HG03139 (cell line): ENCODE results near the gene GPR176.
"Not testable (repeated sequence)": the region's sequence is repeated elsewhere in the genome, so short reads cannot be mapped to it uniquely, and the experiment has no call there.

Experiments used
- ATAC-seq: cut with Tn5 transposase; IDR thresholded peaks from one replicate; pipeline ENCODE4 v1.9.1; 2021; ENCODE audit not compliant: unreplicated experiment

The GPR176 gene

DNA sequence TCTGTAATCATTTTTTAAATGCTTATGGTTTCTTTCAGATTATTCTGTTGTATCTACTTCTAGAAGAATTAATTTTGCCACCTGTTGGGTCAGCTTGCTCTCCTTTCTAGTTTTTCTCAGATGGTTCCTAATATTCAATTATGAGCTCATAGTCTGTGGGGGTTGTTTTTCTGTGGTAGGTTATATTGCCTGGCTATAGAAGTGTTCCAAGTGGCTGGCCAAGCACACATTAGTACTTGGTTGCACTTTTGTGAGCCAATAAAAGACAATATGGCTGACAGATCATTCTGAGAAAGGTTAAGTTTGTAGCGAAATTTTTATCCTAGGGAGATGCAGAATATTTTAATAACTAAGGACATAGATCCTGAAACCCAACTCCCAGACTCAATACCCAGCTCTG, 105.6 kb downstream of the GPR176 start:
- ATAC-seq: no peak

DNA sequence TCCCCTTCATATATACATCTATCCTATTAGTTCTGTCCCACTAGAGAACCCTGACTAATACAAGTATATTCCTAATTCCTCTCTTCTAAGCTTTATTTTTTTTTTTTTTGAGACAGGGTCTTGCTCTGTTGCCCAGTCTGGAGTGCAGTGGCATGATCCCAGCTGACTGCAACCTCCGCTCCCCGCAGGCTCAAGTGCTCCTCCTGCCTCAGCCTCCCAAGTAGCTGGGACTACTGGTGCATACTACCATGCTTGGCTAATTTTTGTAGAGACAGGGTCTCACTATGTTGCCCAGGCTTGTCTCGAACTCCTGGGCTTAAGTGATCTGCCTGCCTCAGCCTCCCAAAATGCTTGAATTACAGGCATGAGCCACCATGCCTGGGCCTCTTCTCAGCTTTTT, 107.4 kb downstream of the GPR176 start:
- not testable (repeated sequence) for ATAC-seq

DNA sequence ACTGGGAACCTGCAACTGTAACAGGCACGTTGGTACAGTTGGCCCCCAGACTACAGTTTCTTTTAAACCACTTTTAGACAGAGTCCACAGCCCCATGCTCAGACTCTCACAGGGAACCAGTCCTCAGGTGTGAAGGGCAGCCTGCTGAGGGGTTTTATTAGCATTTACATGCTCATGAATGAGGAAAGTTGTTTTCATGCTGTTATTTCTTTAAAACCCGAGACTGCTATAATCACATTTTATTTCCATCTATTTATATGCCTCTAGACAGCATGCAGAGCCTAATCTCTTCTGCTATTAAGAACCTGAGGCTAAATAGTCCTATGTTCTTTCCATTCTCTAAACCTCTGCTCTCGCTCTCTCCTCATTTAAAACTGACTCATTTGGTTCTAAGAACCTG, 111.2 kb downstream of the GPR176 start:
- no peak for ATAC-seq

DNA sequence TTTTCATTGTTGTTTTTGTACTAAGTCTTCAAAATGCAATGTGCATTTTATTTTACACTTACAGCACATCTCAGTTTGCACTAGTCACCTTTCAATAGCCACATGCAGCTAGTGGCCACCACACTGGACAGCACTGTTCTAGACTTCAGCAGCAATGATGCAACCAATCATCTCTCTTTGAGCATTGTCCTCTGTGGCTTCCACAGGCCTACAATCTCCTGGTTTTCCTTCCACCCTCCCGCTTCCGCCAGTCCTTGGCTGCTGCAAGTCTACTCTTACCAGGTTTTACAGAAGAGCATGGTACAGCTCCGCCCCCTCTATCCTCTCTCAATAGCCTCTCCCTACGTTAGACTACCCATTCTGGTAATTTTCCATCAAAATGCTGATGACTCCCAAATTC, 112.3 kb downstream of the GPR176 start:
- ATAC-seq: no peak

DNA sequence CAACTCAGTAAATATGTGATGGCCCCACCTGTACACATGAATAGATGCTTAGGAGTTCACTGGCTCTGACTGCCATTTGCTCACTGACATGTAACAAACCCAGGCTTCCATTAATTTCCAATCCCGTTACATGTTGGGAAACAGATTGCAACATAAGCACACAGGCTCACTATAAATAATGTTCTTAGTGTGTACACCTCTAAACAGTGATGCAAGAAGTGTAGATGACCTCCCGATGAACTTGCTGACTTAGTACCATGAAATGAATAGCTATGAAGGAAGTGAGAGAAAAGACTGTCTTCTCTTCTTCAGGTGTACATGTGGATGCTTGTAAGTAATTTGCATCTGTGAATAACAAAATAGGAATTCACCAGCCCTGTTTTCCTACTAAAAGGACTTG, 116.0 kb downstream of the GPR176 start:
- ATAC-seq: no peak

DNA sequence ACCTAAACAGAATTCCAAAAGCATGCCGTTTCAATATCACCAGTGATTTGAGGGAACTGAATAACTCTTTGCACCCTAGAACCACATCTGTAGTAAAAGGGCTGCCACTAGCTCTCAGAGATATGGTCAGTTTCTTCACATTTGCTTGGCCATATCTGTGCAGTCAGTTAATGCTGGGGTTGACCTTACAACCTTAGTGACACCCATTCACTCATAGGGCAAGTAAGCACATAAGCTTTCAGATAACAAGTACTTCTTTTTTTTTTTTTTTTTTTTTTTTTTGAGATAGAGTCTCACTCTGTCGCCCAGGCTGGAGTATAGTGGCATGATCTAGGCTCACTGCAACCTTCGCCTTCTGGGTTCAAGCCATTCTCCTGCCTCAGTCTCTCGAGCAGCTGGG, 117.0 kb downstream of the GPR176 start:
- ATAC-seq: no peak

DNA sequence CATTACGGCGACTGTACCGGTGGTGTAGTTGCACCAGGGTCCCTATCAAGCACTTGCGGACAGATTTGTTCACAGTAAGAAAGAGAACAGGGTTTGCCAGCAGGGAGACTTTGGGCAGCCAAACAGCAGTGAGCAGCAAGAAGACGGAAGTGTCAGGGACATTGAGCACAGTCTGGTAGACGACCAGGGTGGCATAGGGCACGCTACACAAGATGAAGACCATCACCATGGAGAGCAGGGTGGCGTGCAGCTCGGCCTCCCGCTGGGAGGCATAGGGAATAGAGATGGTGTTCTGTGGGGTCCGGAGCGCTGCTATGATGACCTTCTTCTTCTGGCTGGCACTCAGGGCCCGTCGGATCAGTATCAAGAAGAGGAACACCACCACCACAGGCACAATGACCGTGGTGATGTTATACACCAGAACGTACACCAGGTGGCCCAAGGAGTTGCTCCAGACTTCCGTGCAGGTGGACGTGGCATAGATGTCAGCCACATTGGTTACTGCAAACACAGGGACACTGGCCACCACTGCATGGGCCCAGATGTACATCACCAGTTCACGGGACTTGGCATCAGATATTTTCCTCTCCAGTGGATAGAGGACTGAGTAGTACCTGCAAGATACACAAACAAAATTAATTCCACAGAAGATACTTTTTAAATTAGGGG, 118.3 kb downstream of the GPR176 start:
- no peak for ATAC-seq

DNA sequence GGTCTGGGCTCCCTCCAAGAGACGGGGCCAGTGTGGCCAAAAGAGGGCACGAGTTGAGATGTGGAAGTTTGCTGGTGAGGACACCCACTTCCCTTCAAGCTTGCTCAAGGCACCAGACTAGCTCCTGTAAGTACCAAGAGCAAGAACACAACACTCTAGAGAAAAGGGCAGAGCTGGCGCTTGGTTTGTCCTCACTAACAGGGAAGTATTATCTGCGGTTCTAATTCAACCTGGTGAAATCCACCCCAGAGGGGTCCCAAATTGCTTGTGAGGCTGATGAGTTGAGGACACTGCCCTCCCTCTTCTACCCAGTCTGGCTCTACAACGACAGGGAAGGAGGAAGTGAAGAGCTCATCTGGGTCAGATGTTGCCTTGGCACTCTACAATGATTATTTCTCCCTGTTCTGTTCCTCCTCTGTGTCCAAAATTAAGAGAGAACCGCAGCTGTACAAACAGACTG, 120.5 kb downstream of the GPR176 start:
- no peak for ATAC-seq

DNA sequence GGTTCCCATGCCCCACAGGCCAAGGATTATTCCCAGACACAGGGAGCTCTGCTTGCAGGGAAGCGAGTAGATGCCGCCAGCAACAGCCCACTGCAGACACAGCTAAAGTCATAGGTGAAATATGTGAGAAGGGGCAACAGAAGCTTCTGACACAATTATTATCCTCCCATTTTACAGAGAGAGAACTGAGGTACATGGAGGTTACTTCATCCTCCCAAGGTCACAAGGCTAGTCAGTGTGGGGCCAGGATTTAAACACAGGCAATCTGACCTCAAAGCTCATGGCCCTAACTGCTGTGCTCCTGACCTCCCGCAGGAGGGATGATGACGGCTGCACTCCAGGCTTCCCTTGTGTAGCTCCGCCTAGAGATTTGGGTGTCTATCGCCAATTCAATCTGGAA, 121.7 kb downstream of the GPR176 start:
- ATAC-seq: no peak

DNA sequence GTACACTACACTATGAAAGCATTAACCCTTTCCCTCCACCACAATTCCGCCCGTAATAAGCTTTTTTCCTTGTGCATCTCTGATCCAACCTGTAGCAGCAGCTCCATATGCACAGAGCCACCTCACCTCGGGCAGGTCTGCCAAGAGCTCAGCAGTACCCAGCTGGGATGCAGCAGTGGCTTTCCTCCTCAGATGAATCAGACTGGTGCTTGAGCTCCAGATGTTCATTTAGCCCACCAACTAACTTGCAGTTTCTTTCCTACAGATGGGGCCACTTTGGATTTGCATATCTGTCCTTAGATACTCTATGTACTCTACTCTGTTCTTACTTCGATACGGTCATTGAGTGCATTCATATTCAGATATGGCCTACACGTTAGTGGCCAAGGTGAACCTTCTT, 122.7 kb downstream of the GPR176 start:
- no peak for ATAC-seq

DNA sequence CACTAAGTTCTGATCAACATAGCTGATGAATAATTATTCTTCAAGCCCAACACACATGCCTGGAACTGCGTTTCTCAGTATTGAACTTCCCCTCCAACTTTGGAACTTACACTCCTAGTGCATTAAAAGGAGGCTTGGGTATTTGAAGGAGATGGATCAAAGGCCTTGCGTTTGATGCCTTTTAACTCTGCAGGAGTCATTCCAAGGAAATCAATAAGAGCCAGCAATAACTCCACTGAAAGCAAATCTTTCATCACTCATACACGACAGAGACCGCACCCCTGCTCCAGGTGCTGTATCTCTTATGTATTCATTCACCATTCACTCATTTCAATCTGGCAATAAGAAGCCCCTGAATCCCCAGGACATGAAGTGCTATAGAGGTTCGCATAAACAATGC, 123.5 kb downstream of the GPR176 start:
- no peak for ATAC-seq

DNA sequence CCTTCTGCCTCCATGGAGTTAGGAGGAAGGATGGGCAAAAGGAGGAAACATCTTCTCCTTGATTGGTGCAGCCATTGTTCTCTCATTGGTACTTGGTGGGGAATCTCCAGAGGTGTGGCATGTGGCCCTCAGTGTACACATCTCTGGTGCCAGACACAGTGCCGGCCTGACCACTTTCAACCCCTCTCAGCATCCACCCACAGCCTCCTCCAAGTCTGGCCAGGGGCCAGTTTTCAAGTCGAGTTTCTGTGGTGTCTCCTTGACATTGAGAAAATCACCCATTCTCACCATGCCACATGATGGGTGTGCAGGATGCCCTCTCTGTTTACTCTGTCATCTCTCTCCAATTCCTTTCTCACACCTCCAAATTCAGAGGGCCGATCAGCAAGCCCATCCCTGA, 124.6 kb downstream of the GPR176 start:
- no peak for ATAC-seq

DNA sequence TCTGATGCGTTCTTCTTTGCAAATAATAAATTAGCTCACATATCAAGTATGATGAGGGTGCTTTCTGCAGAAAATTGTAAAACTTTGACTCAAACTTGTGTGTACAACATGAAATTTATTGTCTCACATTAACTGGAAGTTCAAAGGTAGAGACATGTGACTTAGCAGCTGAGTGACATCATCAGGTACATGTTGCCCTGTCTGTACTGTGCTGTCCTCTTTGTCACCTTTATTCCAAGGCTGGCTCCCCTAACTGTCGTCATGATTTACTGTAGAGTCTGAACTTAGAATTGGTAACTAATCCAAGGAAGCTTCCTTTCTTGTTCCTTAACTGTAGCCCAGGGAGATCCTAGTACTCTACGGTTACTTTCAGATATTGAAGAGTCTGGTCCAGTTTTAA, 125.1 kb downstream of the GPR176 start:
- no peak for ATAC-seq

DNA sequence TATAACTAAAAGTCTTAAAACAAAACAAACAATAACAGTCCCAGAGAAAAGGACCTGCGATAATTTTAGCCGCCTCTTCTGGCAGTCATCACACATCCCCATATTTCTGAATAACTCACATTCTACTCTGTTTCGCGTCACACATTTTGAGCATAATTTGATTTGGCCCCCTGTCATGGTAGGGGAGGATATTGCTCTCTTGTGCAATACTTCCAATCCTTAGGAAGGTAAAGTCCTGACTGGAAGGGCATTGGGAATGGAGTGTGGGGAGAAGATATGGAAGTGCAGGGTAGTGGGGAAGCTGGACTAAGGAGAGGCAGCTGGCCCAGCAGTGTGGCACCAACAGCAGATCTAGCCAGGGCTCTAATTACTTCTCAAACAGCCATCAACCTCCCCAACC, 126.1 kb downstream of the GPR176 start:
- no peak for ATAC-seq

DNA sequence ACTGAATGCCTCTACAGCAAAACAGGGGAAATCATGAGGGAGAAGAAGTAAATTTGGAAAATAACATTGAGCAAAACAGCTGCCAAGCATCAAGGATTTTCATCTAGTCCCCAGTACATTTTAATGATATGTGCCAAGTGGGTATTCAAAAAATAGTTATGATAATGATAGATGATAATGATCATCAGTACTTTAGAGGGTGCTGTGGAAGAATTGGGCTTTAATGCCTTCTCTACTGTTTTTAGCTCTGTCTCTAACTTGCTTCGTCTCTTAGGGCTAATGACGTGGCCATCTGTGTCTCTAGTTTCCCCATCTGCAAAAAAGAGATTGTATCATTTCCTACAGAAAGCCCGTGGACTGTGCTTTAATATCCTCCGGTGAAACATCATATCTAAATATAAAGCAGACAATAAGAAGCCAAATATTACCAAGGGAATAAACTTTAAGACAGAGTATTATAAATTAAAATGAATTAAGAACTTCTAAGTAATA, 127.2 kb downstream of the GPR176 start:
- no peak for ATAC-seq

DNA sequence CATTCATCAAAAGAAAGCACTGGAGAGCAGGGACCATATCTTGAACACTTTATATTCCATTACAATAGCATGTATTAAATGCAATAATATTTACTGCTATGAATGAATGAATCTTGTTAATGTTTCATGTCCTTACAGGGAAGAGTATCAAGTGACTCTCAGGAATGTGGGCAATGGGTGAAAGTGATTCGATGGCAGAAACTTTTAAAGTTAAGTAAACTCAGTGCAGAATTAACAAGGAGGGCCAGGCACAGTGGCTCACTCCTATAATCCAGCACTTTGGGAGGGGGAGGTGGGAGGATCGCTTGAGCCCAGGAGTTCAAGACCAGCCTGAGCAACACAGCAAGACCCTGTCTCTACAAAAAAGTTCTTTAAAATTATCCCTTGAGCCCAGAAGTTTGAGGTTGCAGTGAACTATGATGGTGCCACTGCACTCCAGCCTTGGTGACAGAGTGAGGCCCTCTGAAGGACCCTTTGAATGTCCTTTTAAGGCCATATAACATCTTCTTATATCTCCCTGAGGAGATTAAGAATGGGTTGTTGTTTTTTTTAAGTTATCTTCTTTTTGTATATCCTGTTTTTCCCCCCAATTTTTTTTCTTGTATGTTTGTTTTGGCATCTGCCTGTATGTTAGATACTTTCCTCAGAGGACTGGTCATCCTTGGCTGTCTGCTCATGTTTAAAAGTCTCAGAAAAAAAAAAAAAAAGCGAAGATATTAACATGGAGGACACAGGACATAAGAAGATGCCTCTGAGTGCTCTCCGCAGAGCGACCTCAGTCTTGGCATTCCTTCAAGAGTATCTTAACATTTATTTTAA, 127.8 kb downstream of the GPR176 start:
- ATAC-seq: no peak

DNA sequence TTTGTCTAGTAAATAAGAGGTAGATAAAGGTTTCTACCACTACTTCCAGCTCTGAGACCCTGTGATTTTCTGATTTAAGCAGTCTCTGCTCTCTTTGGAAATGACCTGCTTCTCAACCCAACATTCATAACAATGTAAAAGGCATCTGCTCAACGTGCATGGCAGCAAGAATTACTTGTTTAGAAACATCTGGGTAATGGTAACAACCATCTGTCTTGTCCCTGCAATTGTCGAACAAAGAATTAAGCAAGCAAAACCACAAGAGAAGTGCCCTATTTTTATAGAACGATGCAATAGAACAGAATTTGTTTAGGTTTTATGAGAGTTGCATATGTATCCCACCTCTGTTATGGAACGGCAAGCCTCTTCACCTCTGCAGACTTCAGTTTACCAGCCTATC, 130.3 kb downstream of the GPR176 start:
- ATAC-seq: no peak

DNA sequence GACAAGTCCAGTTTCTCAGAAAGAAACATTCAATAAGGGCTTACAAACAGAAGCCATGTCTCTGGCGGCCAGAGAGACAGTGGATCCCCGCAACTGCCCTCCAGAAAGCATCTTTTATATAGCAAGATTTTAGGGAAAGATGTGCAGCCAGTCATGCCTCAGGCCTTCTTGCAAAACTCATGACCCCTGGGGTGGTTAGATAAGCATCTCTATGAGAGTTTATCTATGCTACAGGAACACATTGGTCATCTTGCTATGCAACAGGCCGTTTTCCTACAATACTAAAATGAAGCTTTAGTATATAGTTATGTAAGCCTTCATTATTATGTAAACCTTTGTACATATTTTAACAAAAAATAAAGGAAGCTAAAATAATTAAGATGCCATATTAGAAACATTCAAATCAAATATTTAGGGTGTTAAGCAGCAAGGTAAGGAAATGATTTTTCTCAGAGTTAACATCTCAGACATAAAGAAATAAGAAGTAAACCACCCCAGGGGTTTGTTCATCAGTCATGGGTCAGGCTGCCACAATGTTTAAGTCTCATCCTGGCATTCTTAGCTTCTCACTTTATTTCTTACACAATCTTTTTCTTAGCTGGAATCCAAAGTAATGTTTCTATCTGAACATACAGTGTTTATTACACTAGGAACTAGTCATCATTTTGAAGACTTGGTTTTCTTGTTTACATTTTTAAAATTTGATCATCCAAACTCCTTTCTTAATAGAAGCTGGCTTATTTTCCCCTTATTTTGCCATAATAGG, 131.1 kb downstream of the GPR176 start:
- no peak for ATAC-seq

DNA sequence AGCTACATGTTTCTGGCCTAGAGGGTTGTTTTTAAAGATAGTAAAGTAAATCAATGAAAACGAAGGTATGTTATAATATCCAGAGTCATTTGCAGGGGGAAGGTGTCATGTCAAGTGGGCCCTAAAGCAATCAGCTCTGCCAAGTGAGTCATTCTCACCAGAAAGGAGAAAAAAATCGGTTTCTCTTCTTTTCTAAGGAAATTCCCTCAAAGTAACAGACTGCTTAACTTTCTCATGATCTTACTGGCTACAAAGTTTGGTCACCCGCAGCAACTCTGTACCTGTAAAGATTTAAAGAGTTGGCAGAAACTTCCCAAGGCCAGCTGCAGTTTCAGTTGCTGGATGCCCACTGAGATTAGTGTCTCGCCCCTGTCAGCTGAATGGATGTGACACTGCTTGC, 132.0 kb downstream of the GPR176 start:
- ATAC-seq: no peak

DNA sequence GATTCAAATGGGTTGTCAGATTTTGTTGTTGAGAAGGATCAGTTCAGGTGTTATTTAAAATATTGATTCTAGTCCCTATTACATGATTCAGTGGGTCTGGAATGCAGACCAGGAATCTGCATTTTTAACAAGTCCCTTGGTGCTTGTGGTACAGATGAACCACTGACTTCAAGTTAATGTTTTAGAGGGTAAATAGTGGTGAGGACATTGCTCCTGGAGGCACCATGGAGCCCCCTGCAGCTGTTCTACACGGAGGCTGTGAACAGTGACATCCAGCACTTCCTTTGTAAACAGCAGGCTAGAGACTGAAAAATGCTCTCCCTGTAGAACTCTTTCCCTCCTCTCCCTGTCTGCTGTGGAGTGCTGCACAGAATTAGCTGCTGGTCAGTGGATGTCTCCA, 132.6 kb downstream of the GPR176 start:
- ATAC-seq: no peak

DNA sequence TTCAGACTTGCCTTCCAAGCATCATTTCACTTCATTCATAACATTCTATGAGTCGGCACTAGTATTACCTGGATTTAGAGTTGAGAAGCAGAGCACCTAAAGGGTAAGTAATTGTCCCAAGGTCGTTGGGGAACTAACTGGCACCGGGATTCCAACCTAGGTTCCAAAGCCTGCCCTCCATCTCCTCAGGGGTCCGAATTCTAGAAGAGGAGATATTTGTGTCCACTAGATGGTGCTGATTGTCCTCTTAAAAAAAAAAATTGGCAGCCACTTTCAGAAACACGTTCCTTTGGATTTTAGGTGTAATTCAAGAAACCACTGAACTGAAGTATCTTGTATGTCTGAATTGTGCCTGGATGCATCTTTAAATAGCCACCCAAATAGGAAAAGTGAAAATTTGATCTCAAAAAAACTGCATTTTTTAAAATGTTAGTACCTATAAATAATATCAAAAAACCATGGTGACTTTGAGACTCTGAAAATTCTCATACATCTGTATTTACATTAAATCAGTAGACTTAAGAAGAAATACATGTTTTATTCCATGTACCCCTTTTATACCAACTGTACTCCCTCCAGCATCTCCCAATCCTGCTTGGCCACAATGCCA, 133.5 kb downstream of the GPR176 start:
- ATAC-seq: no peak
